K562 (cell line): ENCODE measurements around the gene ARFGEF2. TPM values are rescaled to one million over a fixed set of nuclear protein-coding genes. Genes with fewer than 3 reads are reported as not detected.

Experiments
- ATF7 ChIP-seq: fragments of 450-650 bp; IDR thresholded peaks from 2 replicates; pipeline ENCODE4 v1.7.1; 2014; ENCODE audit warnings: mild to moderate bottlenecking, moderate library complexity
- EHMT2 ChIP-seq: fragments of 450-650 bp; IDR thresholded peaks from 2 replicates; pipeline ENCODE4 v1.6.1; 2018; ENCODE audit warnings: antibody characterized with exemption
- EP300 ChIP-seq: IDR thresholded peaks from 2 replicates; pipeline ENCODE4 v1.6.1; 2012; ENCODE audit warnings: low read length, improper control_type of control experiment
- ESRRB ChIP-seq: fragments of 250-450 bp; sonication (Bioruptor Pico); IDR thresholded peaks from 2 replicates; pipeline ENCODE4 v1.5.0; 2020; ENCODE audit warnings: mild to moderate bottlenecking, moderate library complexity, borderline replicate concordance
- GATA2 ChIP-seq: sonication (generic); formaldehyde crosslinking; IDR thresholded peaks from 2 replicates; pipeline ENCODE4 v1.4.0; 2020; ENCODE audit warnings: mild to moderate bottlenecking, missing genetic modification reagents
- HDAC1 ChIP-seq, 2 experiments: fragments of 450-650 bp; IDR thresholded peaks; 2 replicates each; pipeline ENCODE4 v1.6.1; 2016 to 2017; ENCODE audit warnings: inconsistent platforms in 1 of 2, mild to moderate bottlenecking in 1 of 2, moderate library complexity in 1 of 2
- MEF2D ChIP-seq: conservative IDR thresholded peaks from 2 replicates; pipeline ENCODE4 v1.6.1; 2016; ENCODE audit warnings: low read depth, missing genetic modification characterization, missing compliant biosample characterization
- MTA3 ChIP-seq: fragments of 450-650 bp; formaldehyde crosslinking; IDR thresholded peaks from 2 replicates; pipeline ENCODE4 v1.6.1; 2017; ENCODE audit warnings: mild to moderate bottlenecking, borderline replicate concordance
- NCOR1 ChIP-seq: fragments of 450-650 bp; IDR thresholded peaks from 2 replicates; pipeline ENCODE4 v1.6.1; 2016; ENCODE audit warnings: mild to moderate bottlenecking, moderate library complexity
- SIRT6 ChIP-seq: IDR thresholded peaks from one replicate; pipeline ENCODE4 v1.6.1; 2012; ENCODE audit warnings: low read depth, mild to moderate bottlenecking, control low read depth, inconsistent platforms, low read length, moderate library complexity
- SMARCA4 ChIP-seq: fragments of 450-650 bp; IDR thresholded peaks from 2 replicates; pipeline ENCODE4 v1.6.1; 2016
- SMARCB1 ChIP-seq: IDR thresholded peaks from 2 replicates; pipeline ENCODE4 v1.6.1; 2011; ENCODE audit warnings: improper control_type of control experiment, low read depth; ENCODE audit not compliant: insufficient read length
- SOX6 ChIP-seq: fragments of 450-650 bp; IDR thresholded peaks from 2 replicates; pipeline ENCODE4 v1.6.1; 2014; ENCODE audit warnings: mild to moderate bottlenecking
- TAF9B ChIP-seq: fragments of 450-650 bp; IDR thresholded peaks from 2 replicates; pipeline ENCODE4 v1.6.1; 2018; ENCODE audit warnings: mild to moderate bottlenecking; ENCODE audit not compliant: partially characterized antibody
- TBL1XR1 ChIP-seq, 2 experiments: IDR thresholded peaks; 2 replicates each; pipeline ENCODE4 v1.6.1; 2012; ENCODE audit warnings: improper control_type of control experiment in 2 of 2, low read length in 2 of 2, mild to moderate bottlenecking in 1 of 2
- ZNF354B ChIP-seq: fragments of 250-450 bp; sonication (Bioruptor Pico); IDR thresholded peaks from 2 replicates; pipeline ENCODE4 v1.4.0; 2020
- ZNF75A ChIP-seq: fragments of 450-650 bp; formaldehyde crosslinking; IDR thresholded peaks from 2 replicates; pipeline ENCODE4 v1.4.0; 2020; ENCODE audit warnings: mild to moderate bottlenecking
- polyA plus RNA-seq, 8 experiments: library from polyadenylated mRNA; depleted of rRNA in 4 of 8; stranded (reverse) in 5 of 8; unstranded in 3 of 8; fragments of >200 nt; fragmentation: Nextera tagmentation in 2 of 8; fragmentation: Illumina TruSeq in 1 of 8; extraction: Ambion mirVana in 2 of 8; extraction: Trizol in 1 of 8; gene quantifications; 2 replicates each; pipeline versions ENCODE4 v1.2.1 to v1.2.3, GENCODE V29; 2011 to 2014; ENCODE audit warnings: inconsistent platforms in 1 of 8, missing spikeins in 1 of 8
- total RNA-seq, 7 experiments: library from RNA; depleted of rRNA in 6 of 7; stranded (reverse); fragments of >200 nt in 6 of 7; fragmentation: Illumina TruSeq in 2 of 7; extraction: Trizol in 2 of 7; gene quantifications; 2 replicates each; pipeline versions ENCODE4 v1.2.1 to v1.2.3, GENCODE V29; 2011 to 2021; ENCODE audit warnings: low replicate concordance in 1 of 7
- TF ChIP-seq, protein P1 (sequence below): fragments of 450-650 bp; IDR thresholded peaks from 2 replicates; pipeline ENCODE4 v1.6.1; 2016; ENCODE audit warnings: missing biosample characterization, missing genetic modification characterization
- TF ChIP-seq, protein P2 (sequence below): sonication (generic); formaldehyde crosslinking; IDR thresholded peaks from 2 replicates; pipeline ENCODE4 v1.8.0; 2023; ENCODE audit warnings: mild to moderate bottlenecking, missing genetic modification reagents

ARFGEF2 gene
- total and polyA plus RNA-seq, 9 of the 15 experiments (the other 6 are each of a cell fraction or from before 2014, with no cell fraction given), result 4.2 to 18.8 (median 13.7) TPM

DNA sequence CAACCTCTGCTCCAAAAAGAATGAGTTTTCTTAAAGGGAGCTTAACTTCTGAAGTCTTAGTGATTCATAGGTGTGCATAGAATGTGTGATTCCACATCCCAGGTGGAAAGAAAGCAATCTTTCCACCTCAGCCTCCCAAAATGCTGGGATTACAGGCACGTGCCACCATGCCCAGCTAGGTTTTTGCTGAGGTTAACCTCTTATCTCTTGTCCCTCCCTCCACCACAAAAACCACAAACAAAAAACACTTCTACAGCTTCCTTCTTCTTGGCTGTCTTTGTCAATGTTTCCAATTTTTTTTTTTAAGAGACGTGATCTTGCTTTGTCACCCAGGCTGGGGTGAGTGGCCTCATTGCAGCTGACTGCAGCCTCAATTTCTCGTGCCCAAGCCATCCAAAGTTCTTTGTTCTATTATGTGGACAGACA is 116.5 kb downstream of the ARFGEF2 start (continued):
- TF ChIP-seq, protein P1, sequence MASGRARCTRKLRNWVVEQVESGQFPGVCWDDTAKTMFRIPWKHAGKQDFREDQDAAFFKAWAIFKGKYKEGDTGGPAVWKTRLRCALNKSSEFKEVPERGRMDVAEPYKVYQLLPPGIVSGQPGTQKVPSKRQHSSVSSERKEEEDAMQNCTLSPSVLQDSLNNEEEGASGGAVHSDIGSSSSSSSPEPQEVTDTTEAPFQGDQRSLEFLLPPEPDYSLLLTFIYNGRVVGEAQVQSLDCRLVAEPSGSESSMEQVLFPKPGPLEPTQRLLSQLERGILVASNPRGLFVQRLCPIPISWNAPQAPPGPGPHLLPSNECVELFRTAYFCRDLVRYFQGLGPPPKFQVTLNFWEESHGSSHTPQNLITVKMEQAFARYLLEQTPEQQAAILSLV (tag), result no peak
- TF ChIP-seq MTA3 (no peak; the same call in 1 of the 2 replicates), EP300 (peak; percentile 68), EHMT2 (no peak), SMARCA4 (peak; percentile 90), ZNF75A (CRISPR knock-in tag) (no peak), SOX6 (peak; percentile 96), TAF9B (peak; percentile 33), MEF2D (0 out of 2 replicates have a peak, but pooled peaks have one; percentile 42), ESRRB (no peak), NCOR1 (peak; percentile 77), SIRT6 (no peak), GATA2 (peak; percentile 57), ATF7 (peak; percentile 62; the same call in 1 of the 2 replicates), ZNF354B (no peak), SMARCB1 (no peak), HDAC1 (IDR thresholded peaks at IDR 0.05) (peak in 1 of 2 experiments; percentile 99; a peak in 2 of 4 replicates), TBL1XR1 (IDR thresholded peaks at IDR 0.05; ENCODE audit: low read length in 2 of 2) (peak in 1 of 2 experiments; percentile 77; a peak in 2 of 4 replicates)
- TF ChIP-seq, protein P2, sequence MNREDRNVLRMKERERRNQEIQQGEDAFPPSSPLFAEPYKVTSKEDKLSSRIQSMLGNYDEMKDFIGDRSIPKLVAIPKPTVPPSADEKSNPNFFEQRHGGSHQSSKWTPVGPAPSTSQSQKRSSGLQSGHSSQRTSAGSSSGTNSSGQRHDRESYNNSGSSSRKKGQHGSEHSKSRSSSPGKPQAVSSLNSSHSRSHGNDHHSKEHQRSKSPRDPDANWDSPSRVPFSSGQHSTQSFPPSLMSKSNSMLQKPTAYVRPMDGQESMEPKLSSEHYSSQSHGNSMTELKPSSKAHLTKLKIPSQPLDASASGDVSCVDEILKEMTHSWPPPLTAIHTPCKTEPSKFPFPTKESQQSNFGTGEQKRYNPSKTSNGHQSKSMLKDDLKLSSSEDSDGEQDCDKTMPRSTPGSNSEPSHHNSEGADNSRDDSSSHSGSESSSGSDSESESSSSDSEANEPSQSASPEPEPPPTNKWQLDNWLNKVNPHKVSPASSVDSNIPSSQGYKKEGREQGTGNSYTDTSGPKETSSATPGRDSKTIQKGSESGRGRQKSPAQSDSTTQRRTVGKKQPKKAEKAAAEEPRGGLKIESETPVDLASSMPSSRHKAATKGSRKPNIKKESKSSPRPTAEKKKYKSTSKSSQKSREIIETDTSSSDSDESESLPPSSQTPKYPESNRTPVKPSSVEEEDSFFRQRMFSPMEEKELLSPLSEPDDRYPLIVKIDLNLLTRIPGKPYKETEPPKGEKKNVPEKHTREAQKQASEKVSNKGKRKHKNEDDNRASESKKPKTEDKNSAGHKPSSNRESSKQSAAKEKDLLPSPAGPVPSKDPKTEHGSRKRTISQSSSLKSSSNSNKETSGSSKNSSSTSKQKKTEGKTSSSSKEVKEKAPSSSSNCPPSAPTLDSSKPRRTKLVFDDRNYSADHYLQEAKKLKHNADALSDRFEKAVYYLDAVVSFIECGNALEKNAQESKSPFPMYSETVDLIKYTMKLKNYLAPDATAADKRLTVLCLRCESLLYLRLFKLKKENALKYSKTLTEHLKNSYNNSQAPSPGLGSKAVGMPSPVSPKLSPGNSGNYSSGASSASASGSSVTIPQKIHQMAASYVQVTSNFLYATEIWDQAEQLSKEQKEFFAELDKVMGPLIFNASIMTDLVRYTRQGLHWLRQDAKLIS, result peak; percentile 35; the same call in 1 of the 2 replicates
